Activated CD4-positive, alpha-beta T cell treated with anti-CD3 and anti-CD28 coated beads for 48 hours (primary cell): Measurements from ENCODE around the gene U2AF1L4.
A peak's percentile ranks its signal among the peaks of the same experiment; 100 is the strongest.

ENCODE experiments used
- DNase-seq: peaks from one replicate; pipeline ENCODE4 v3.0.0-alpha.2; 2020

The U2AF1L4 gene

DNA sequence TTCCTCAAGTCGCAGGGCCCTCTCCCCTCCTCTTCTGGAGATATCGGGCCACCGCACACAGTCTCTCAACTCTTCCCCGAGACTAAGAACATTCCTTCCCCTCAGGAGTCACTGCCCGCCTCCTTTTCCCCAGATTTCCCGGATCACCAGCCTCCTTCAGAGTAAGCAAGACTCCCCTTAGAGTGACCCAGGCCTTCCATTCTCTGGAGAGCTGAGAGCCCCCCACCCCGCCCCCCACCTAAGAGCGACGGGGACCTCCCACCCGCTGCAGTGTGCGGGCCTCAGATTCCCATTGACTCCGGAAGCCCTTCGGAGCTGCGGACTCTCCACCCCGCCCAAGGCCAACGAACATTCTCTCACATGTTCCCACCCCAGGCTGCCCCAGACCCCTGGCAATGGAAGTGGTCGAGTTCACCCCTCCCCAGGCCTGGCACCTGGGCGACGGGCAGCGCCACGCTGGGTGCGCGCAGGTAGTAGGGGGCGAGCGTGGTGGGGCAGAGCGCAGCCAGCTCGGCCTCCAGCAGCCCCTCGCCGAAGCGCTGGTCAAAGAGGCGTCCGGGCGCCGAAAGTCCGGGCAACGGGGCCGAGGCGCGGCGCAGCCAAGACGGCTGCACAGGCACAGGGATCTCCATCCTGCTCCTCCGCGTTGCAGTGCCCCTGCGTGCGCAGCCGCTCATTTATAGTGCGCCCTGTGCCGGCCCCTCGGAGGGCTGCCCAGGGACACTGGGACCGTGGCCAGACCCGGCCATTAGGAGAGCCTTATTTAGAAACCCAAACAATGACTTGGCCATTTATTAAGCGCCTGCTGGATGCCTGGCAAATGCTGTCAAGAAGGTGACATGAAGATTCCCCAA, 11.4 kb upstream of the U2AF1L4 start, which contains the start of gene HSPB6:
Gene HSPB6, minus strand, starts transcription at position 653 of the 854 bp plus-strand sequence. Its CDS starts 21 bp downstream, at position 632.
- no peak for DNase-seq

DNA sequence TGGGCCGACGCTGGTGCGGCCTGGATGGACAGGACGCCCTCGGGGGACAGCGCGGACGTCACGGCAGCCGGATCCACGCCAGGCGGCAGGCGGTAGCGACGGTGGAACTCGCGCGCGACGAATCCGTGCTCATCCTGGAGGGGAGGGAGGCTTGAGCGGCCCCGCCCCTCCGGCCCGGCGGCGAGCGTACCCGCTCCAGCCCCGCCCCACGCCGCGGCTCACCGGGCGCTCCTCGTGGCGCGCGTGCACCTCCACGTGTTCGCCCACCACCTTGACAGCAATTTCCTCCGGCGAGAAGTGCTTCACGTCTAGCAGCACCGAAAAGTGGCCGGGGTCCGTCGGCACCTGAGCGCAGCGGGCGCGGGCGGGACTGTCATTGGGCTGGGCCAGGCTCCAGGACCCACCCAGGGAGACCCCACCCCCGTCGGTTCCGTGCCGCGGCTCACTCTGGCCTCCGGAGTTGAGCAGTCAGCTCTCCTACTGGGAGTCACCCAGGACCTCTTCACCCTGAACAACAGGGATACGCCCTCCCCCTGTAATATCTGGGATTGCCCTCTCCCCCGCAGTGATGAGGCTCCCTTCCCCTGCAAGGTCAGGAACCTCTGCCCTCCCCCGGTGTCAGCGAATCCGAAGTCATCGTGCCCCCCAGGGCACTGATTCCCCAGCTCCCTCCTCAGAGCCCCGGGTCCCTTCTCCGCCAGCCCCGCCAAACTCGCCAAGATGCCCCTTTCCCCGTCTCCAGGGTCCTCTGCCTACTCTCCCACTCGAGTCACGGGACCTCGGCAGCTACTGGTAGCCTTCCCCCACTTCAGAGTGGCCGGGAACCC, 10.5 kb upstream of the U2AF1L4 start:
- DNase-seq: peak; percentile 71

DNA sequence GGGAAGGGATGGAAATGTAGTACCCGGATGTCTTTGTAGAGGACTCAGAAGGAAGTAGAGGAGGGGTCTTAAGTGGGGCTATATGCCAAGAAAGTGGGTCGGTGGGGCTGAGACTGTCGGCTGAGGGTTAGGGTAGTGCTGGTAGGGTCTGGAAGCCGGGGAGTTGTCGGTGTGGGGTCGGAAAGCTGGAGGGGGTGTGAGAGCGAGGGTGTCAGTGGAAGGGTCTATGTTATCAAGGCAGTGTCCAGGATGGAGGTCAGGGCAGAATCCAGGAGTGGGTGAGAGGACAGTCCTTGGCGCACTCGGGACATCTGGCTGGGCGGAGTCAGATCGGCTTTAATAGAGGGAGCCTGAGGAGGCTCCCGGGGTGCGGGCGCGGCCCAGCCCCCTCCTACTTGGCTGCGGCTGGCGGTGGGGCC, 9.9 kb upstream of the U2AF1L4 start:
- no peak for DNase-seq

DNA sequence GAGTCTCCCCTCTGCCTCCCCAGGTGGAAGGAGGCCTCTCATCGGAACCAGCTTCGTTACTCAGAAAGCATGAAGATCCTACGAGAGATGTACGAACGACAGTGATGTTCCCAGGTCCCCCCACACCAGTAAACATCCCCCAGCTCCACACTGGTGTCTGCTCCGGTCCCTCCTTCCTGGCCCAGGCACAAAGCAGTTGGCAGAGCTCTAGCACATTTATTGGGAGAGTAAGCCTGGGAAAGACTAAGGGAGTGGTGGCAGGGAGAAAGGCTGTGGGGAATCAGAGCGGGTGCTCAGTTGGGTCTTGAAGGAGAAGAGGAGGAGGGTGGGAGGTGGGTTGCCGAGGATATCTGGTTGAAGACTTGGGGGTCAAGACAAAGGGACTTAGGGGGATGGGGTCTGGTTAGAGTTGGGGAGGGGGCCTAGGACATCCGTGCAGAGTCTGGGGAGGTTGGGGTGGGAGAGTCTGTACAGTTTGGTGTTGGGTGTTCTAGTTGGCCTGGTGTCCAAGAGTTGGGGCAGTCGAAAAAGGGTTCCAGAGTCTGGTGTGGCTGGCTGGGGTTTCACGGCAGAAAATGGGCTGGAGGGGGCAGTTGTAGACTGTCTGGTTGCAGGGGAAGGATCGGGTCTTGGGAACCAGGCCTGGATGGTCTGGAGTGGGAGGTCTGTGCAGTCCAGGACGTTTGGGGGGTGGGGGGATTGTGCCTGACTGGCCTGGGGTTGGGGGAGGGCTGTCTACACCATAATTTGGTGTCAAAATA, 9.3 kb upstream of the U2AF1L4 start:
- DNase-seq: no peak

DNA sequence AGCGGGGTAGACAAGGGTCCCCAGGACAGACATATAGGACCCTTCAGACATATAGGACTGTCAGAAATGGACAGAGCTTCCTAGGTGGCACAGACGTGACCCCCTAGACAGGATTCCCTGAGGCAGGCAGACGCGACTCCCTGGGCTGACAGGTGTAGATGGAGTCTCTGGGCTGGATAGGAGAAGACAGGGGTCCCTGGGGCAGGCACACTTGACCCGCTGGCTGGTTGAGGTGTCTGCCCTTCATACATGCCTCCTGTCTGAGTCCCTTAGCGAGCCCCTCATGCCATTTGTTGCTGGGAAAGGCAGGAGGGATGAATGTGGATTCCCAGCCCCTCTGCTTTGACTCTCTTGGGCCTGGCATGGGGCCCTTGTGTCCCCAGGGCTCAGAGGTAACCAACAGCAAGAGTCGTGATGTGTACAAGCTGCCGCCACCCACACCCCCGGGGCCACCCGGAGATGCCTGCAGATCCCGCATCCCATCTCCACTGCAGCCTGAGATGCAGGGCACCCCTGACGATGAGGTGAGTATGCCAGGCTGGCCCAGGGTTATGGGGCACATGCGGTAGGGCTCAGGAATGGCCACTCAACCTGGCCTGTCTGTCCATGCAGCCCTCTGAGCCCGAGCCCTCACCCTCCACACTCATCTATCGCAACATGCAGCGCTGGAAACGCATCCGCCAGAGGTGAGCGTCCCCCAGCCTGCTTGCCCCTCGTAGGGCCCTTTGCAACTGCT, 8.6 kb upstream of the U2AF1L4 start:
- no peak for DNase-seq

DNA sequence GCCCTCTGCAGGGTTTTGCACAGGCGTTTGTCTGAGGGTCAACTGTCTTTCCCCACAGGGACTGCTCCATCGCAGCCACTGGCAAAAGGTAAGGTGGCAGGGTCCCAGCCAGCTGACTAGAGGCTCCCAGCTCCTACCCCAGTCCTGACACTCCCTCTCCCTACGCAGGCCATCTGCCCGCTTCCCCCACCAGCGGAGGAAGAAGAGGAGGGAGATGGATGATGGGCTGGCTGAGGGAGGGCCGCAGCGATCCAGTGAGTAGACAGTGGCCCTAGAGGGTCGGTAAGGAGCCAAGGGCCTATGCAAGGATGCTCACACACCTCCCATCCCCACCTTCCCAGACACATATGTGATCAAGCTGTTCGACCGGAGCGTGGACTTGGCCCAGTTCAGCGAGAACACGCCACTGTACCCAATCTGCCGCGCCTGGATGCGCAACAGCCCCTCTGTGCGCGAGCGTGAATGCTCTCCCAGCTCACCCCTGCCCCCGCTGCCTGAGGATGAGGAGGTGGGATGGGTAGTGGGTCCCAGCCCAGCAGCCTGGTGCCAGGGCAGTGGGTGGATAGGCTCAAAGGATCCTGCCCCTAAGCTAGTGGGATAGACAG, 7.6 kb upstream of the U2AF1L4 start:
- DNase-seq: no peak

DNA sequence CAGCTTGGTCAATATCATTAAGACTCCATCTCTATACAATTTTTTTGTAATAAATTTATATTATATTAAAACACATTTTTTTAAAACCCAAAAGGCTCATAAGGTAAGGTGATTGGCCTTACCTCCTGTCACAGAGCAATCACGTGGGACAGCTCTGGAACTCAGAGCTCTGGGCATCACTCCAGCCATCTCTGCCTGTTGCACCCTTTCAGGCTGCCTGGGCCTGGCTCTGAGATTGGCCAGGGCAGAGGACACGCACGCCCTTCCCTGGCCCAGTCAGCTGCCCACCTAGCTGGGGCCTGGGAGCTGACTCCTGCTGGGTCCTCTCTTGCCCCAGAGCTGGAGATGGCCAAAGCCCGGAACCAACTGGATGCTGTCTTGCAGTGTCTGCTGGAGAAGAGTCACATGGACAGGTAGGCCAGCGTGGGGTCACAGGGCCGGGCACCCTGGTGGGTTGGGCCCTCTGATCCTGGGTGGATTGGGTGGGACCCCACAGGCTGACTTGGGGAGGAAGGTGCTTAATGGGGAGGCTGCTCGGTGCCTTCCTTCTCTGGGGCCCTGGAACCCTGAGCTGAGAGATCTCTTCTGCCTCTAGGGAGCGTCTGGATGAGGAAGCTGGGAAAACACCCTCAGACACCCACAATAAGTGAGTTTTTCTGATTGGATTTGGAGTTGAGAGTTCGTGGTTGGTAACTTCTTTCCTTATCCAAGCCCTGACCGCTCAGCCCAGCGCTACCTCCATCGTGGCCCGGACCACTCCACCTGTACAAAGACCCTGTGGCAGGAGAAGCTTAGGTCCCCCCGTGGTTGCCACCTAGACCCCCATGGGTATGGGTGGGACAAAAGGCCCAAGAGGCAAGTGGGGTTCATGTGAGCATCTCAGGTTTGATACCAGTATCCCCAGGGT, 6.9 kb upstream of the U2AF1L4 start:
- no peak for DNase-seq

DNA sequence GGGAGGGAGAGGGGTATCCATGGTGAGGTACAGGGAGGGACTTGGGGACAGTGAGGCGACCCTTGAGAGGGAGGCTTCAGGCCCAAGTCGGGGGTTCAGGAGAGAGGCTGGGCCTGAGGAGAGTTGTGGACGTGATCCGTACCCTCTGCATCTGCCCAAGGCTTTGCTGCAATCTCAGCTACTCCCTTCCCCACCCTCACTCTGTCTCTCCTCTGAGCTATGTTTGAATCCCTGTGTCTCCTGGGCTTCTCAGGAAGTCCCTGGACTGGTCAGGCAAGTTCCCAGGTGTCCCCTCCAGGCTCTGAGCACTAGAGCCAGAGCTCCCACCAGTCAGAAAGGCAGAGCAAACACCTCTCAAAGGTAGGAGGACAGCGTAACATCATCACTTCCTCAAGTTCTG, 4.9 kb upstream of the U2AF1L4 start:
- no peak for DNase-seq

DNA sequence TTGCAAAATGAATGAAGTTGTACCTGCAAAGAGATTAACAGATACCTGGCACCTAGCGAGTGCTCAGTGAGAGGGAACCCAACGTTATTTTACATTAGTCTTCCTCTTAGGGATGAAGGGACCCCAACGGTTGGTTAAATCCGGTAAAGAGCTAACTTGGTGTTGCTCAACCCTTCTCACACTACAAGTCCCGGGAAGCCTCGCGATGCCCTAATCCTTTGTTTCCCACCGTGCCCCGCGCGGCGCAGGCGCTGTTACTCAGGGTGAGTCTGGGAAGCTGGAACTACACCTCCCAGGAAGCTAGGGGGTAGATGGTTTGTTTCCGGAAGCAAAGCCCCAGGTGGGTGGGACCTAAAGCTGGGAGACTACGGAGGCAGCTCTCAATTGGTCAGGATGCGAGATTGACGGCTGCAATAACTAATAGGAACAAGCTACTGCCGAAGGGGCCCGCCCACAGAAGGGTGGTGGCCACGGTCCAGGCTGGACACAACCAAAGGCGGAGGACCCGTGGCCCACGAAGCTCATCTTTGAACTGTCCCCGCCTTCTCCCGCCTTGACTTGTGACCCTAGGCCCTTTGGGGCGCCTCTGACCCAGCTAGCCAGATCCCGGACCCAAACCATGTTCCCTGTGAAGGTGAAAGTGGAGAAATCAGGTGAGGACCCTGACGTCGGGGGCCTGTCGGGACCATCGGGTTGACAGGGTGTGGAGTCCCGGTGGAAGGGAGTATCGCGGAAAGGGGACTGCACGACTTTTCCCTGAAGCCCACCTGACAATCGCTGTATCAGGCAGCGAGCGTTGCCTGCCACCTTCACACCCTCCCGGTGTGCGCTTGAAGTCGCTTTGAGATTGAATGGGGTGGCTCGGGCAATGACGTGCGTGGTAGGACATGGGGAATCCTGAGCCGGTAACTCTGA, 3.1 kb upstream of the U2AF1L4 start, which contains the start of gene LIN37:
Gene LIN37, plus strand, starts transcription at position 471 of the 915 bp plus-strand sequence. Its CDS starts 149 bp downstream, at position 620.
- peak; percentile 99 for DNase-seq

DNA sequence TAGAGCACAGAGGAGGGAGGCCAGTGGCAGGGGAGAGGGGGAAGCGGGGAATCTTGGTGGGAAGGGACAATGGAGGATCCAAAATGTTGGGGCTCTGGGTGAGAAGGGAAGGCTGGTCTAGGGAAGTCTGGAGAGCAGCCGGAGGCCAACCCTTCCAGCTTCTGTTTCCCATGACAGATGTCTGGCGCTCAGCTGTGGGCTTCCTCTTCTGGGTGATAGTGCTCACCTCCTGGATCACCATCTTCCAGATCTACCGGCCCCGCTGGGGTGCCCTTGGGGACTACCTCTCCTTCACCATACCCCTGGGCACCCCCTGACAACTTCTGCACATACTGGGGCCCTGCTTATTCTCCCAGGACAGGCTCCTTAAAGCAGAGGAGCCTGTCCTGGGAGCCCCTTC, 1.3 kb upstream of the U2AF1L4 start:
- no peak for DNase-seq

DNA sequence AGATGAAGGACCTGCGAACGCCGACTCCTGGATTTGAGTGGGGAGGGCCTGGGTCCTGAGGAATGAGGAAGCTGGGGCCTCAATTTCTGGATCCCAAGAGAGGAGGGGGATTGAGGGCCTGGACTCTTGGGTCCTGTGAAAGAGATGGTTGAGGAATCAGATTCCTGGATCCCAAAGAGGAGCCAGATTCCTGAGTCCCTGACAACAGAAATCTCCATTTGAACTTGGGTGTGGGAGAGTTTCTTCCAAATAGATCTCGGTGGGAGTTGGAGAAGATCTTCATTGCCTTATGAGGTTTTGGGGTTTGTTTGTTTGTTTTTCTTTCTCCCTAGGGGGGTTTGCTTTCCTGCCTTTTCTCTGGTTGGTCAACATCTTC, 857 bp upstream of the U2AF1L4 start:
- DNase-seq: no peak

DNA sequence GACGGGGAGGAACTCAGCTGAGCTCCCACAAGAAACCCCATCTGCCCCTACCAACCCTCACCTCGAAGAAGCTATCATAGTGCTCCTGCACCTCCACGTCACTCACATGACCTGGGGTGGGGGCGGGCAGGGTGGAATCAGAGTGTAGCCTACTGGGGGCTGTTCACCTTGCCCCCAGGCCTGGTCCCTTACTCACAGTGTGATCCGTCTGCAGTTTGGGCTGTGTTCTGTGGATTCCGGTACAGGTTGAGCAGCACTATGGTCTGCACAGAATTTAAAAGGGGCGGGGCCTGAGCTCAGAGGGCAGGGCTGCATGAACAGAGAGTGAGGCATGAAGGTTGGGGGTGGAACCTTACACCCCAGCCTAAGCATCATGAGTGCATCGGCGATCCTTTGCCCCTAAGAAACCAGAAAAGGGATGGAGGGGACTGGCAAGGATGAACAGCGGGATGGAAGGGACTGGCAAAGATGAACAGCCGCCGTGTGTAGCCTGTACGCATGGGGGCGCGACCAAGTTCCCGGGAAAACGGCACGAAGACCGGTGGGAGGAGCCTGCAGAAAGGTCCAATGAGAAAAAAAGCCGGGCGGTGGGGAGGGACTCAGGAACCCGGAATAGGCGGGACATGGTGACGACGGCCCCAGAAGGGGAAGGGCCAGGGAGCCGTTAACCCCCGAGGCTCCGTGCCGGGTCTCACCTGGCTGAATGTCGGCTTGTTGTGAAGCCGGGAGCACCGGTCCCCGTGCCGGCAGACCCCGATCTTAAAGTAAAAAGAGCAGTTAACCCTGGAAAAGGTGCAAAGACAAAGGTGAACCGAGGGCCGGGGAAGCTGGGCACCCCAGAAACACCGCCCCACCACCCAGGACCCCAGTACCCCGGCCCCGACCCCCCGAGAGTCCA, 539 bp downstream of the U2AF1L4 start:
- DNase-seq: peak; percentile 95

DNA sequence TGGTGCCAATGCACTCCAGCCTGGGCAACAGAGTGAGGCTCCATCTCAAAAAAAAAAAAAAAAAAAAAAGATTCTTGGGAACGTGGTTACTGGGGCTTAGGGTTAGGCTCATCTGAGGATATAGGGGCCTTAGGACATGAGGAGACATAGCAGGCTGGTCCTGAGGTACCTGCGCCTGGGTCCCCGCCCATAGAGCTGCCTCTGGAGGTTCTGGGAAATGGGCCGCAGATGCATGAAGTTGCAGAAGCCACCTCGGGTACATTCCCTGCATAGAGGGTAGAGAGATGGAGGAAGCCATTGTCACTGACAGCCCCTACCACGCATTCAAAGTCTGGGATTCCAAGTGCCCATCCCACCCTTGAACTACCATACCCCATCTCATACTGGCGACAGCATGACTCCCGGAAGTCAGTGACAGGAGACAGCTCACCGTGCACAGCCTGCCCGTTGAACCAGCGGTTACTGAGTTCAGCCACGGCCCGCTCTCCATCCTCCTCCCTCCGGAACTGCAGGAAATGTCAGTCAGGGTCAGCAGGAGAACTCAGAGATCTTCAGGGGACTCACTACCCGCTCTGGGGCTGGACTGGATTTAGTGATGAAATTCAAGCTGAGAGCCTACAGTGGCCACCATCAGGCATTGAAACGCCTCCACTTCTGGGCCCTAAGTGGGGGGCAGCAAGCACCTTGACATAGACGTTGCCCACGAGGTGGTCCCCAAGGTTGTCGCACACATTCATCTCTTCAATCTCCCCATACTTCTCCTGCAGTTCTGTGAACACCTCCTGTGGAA, 1.4 kb downstream of the U2AF1L4 start:
- DNase-seq: no peak

DNA sequence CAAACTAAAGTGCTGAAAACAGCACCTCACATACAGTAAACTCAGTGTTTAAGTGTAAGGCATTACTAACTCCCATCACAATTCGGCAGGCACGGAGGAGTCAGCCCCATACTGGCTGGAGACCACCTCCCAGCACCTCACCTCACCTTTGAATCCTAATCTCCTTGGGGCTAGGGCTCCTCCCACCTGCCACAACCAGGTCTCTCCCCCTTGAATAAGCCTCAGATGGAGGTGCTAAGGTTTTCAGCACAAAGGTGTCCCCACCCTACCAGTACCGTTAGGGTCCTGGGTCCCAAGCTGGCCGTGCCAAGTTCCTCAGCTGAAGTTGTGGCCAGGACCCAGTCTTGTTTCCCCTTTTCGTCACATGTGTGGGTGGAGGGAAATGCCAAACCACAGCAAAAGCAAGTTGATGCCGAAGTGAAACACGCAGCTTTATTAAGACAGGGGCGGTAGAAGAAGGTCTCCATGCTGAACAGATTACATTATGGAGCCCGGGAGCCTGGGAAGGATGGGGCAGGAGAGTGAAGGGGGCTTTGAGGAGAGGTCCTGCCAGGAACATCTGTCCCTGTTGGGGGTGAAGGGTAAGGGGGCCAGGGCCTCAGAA, 3.0 kb downstream of the U2AF1L4 start, which contains the start of gene IGFLR1:
Gene IGFLR1, minus strand, starts transcription at position 332 of the 604 bp plus-strand sequence. CDS start 1,272 bp downstream, outside the sequence.
- DNase-seq: peak; percentile 82

DNA sequence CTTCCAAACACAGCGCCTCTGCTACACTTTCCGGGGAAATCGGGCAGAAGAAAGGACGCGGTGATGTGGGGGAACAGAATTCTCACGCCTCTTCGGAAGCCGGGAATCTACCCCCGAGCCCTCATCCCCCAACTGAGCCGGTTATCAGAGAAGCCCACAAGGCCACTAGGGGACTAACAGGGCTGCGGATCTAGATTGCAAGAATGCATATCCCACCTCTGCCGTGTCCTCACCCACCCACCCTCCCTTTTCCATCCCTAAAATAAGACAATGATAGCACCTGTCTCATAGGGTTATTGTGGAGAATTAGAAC, 4.1 kb downstream of the U2AF1L4 start:
- DNase-seq: no peak

DNA sequence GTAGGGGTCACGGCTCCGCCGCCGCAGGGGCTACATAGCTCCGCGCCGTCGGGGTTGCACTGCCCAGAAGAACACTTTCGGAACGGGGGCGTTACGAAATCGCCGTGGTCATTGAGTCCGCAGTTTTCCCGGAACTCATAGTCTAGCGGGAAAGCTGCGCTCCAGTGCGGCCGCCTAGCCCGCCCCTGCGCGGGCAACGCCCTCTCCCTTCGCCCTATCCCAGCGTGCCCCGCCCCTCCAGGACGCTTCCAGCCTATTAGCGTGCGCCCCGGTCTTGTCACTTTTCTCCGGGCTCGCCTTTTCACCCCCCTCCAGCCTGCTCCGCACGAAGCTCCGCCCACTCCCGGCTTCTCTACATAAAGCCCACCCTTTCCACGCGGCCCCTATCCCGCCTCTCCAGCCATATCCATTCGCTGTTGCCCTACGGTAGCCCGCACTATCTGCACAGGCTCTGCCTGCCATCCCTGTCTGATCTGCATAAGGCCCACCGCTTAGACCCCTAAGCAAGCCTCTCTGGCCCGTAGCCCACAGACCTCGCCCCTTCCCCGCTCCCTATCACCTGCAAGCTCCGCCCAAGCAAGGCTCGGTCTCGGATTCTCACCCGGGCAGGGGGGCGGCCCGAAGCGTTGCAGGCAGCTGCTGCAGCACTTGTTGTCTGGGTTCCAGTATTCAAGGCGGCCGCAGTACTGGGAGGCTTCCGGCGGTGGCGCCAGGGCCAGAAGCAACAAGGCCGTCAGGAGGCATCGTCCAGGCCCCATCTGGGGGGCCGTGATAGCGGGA, 4.6 kb downstream of the U2AF1L4 start:
- DNase-seq: peak; percentile 98

DNA sequence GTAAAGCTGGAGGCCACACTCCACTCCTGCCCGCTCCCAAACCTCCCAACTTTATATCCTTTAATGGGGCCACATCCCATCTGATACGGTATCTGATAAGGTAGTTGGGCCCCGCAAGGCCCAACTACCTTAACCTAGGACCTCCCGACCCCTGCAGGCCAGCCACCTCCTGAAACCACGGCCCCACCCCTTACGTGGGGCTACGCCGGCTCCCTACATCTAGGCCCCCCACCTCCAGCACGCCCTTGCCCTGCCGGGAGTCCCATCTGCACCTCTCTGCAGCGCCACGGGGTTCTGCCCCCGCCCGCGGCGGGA, 5.2 kb downstream of the U2AF1L4 start:
- DNase-seq: no peak
